IMR-90 (cell line): ENCODE results near the gene PCGF3. TPM values are rescaled to one million over a fixed set of nuclear protein-coding genes. Genes with fewer than 3 reads are reported as not detected.

Source experiments
- ATAC-seq: fragments of 200-7000 bp; cut with Tn5 transposase; 2 replicates; pipeline ENCODE4 v1.9.1; 2020; ENCODE audit warnings: low read depth, mild to moderate bottlenecking, moderate library complexity
- BruUV-seq: library from RNA; stranded (reverse); fragments of 400-500 nt; replicated peaks from 2 replicates; lab custom pipeline; 2021; lab: Mats Ljungman, UMichigan
- CTCF ChIA-PET: fragments of 300-600 bp; formaldehyde crosslinking; extraction: SDS; loops from one replicate; lab custom pipeline; 2021; ENCODE audit warnings: antibody characterized with exemption; lab: Yijun Ruan, JAX
- POLR2A ChIA-PET: fragments of 300-600 bp; sonication (Branson Sonifier 250); formaldehyde crosslinking; loops from one replicate; lab custom pipeline; 2022; ENCODE audit warnings: antibody characterized with exemption; ENCODE audit not compliant: unreplicated experiment; lab: Charles Lee
- DNase-seq: peaks from one replicate; pipeline ENCODE4 v3.0.0; 2013
- H2AFZ ChIP-seq: replicated peaks from 2 replicates; pipeline ENCODE3; 2013; ENCODE audit warnings: low read length, mild to moderate bottlenecking; ENCODE audit not compliant: poor library complexity
- H2AK5ac ChIP-seq: 2 replicates; pipeline ENCODE4 v1.6.1; 2013; ENCODE audit warnings: low read depth, low read length, inconsistent platforms
- H2AK9ac ChIP-seq: replicated peaks from 2 replicates; pipeline ENCODE3; 2013; ENCODE audit warnings: mild to moderate bottlenecking, low read depth, low read length, moderate library complexity; ENCODE audit not compliant: poor library complexity
- H2BK120ac ChIP-seq: 2 replicates; pipeline ENCODE4 v1.6.1; 2013; ENCODE audit warnings: low read depth, low read length, inconsistent platforms
- H2BK15ac ChIP-seq: 3 replicates; pipeline ENCODE4 v1.6.1; 2013; ENCODE audit warnings: low read depth, low read length, inconsistent platforms
- H2BK20ac ChIP-seq: 2 replicates; pipeline ENCODE4 v1.6.1; 2013; ENCODE audit warnings: low read depth, mild to moderate bottlenecking, inconsistent platforms, low read length, moderate library complexity
- H2BK5ac ChIP-seq: 2 replicates; pipeline ENCODE4 v1.6.1; 2013; ENCODE audit warnings: mild to moderate bottlenecking, low read depth, low read length, inconsistent platforms; ENCODE audit not compliant: poor library complexity, severe bottlenecking
- H3K14ac ChIP-seq: replicated peaks from 2 replicates; pipeline ENCODE4 v1.6.1; 2013; ENCODE audit warnings: low read depth, low read length, inconsistent platforms
- H3K18ac ChIP-seq: 2 replicates; pipeline ENCODE4 v1.6.1; 2013; ENCODE audit warnings: low read depth, low read length, control low read depth
- H3K23ac ChIP-seq: 2 replicates; pipeline ENCODE4 v1.6.1; 2013; ENCODE audit warnings: low read depth, low read length, inconsistent platforms
- H3K27ac ChIP-seq: 2 replicates; pipeline ENCODE4 v1.5.1; 2013; ENCODE audit warnings: mild to moderate bottlenecking, control low read depth, low read length; ENCODE audit not compliant: insufficient read depth
- H3K27me3 ChIP-seq: 2 replicates; pipeline ENCODE4 v1.6.1; 2013; ENCODE audit warnings: low read length; ENCODE audit not compliant: control insufficient read depth, insufficient read depth
- H3K36me3 ChIP-seq: 2 replicates; pipeline ENCODE4 v1.6.1; 2013; ENCODE audit warnings: low read length, mixed read lengths; ENCODE audit not compliant: control insufficient read depth, insufficient read depth
- H3K4ac ChIP-seq: 2 replicates; pipeline ENCODE4 v1.6.1; 2013; ENCODE audit warnings: low read depth, low read length, inconsistent platforms
- H3K4me1 ChIP-seq: 2 replicates; pipeline ENCODE4 v1.6.1; 2013; ENCODE audit warnings: low read length, mixed read lengths; ENCODE audit not compliant: control insufficient read depth, insufficient read depth
- H3K4me2 ChIP-seq: 2 replicates; pipeline ENCODE4 v1.6.1; 2013; ENCODE audit warnings: low read depth, mild to moderate bottlenecking, control low read depth, low read length, moderate library complexity
- H3K4me3 ChIP-seq: 2 replicates; pipeline ENCODE4 v1.5.1; 2013; ENCODE audit warnings: low read depth, mild to moderate bottlenecking, control low read depth, low read length, moderate library complexity; ENCODE audit not compliant: insufficient read depth
- H3K56ac ChIP-seq: 2 replicates; pipeline ENCODE4 v1.6.1; 2013; ENCODE audit warnings: low read length, inconsistent platforms; ENCODE audit not compliant: insufficient read depth; ENCODE audit errors: extremely low read depth
- H3K79me1 ChIP-seq, 2 experiments: 2 replicates each; pipeline ENCODE4 v1.6.1; 2013; ENCODE audit warnings: low read length in 2 of 2, inconsistent platforms in 1 of 2, low read depth in 1 of 2
- H3K9ac ChIP-seq: 2 replicates; pipeline ENCODE4 v1.6.1; 2013; ENCODE audit warnings: low read depth, low read length, control low read depth
- H3K9me1 ChIP-seq: 2 replicates; pipeline ENCODE4 v1.6.1; 2013; ENCODE audit warnings: low read length, inconsistent platforms; ENCODE audit not compliant: insufficient read depth
- H3K9me3 ChIP-seq: 2 replicates; pipeline ENCODE4 v1.6.1; 2013; ENCODE audit warnings: low read length; ENCODE audit not compliant: control insufficient read depth, insufficient read depth
- H4K20me1 ChIP-seq: 2 replicates; pipeline ENCODE4 v1.6.1; 2013; ENCODE audit warnings: low read length, inconsistent platforms; ENCODE audit not compliant: insufficient read depth
- H4K5ac ChIP-seq: 2 replicates; pipeline ENCODE4 v1.6.1; 2013; ENCODE audit warnings: mild to moderate bottlenecking, low read depth, low read length, control low read depth
- H4K8ac ChIP-seq, 2 experiments: 2 replicates each; pipeline ENCODE4 v1.6.1; 2013; ENCODE audit warnings: low read depth in 2 of 2, low read length in 2 of 2, control low read depth in 1 of 2, inconsistent platforms in 1 of 2
- H4K91ac ChIP-seq: 2 replicates; pipeline ENCODE4 v1.6.1; 2013; ENCODE audit warnings: low read depth, low read length, inconsistent platforms; ENCODE audit not compliant: insufficient read depth
- BHLHE40 ChIP-seq: fragments of 150-350 bp; IDR thresholded peaks from 2 replicates; pipeline ENCODE4 v1.6.1; 2016; ENCODE audit warnings: mild to moderate bottlenecking, low read depth, low read length
- CHD1 ChIP-seq: IDR thresholded peaks from 2 replicates; pipeline ENCODE4 v1.6.1; 2012; ENCODE audit warnings: low read depth, low read length, improper control_type of control experiment
- ELK1 ChIP-seq: fragments of 150-350 bp; IDR thresholded peaks from 2 replicates; pipeline ENCODE4 v1.6.1; 2016; ENCODE audit warnings: low read depth, mild to moderate bottlenecking, low read length, moderate library complexity, borderline replicate concordance
- FOS ChIP-seq: fragments of 150-350 bp; IDR thresholded peaks from 2 replicates; pipeline ENCODE4 v1.6.1; 2016; ENCODE audit warnings: low read depth, low read length
- MAFK ChIP-seq: IDR thresholded peaks from 2 replicates; pipeline ENCODE4 v1.6.1; 2012; ENCODE audit warnings: low read depth, low read length, improper control_type of control experiment
- NFE2L2 ChIP-seq: fragments of 150-350 bp; IDR thresholded peaks from 2 replicates; pipeline ENCODE4 v1.6.1; 2016; ENCODE audit warnings: low read depth, mild to moderate bottlenecking, low read length
- RAD21 ChIP-seq: IDR thresholded peaks from 2 replicates; pipeline ENCODE4 v1.6.1; 2012; ENCODE audit warnings: low read length, improper control_type of control experiment
- RCOR1 ChIP-seq: IDR thresholded peaks from 2 replicates; pipeline ENCODE4 v1.6.1; 2012; ENCODE audit warnings: mild to moderate bottlenecking, low read length, improper control_type of control experiment; ENCODE audit not compliant: insufficient replicate concordance
- RFX5 ChIP-seq: IDR thresholded peaks from 2 replicates; pipeline ENCODE4 v1.8.0; 2012; ENCODE audit warnings: low read depth, mild to moderate bottlenecking, low read length, moderate library complexity
- WGBS, 2 experiments: methylation state at CpG; one replicate each; pipeline versions ENCODE4 v1.1.5 to v1.1.7; 2013; ENCODE audit warnings: missing lambda C conversion rate in 2 of 2; ENCODE audit not compliant: insufficient read length in 1 of 2; ENCODE audit errors: extremely low coverage in 2 of 2; 5-methylcytosine and 5-hydroxymethylcytosine counted together
- dilution Hi-C: fragments of 300-500 bp; cut with HindIII; formaldehyde crosslinking; loops from one replicate; pipeline ENCODE4 v1.14.3; 2018; ENCODE audit warnings: low sequenced_read_pairs; ENCODE audit not compliant: unreplicated experiment
- in situ Hi-C: fragments of 300-500 bp; cut with MboI; formaldehyde crosslinking; loops from 3 replicates; pipeline ENCODE4 v1.14.3; 2019; ENCODE audit warnings: low sequenced_read_pairs, inconsistent platforms, mixed read lengths
- intact Hi-C: fragments of 100-400 bp; cut with micrococcal nuclease; formaldehyde crosslinking; loops from 2 replicates; pipeline ENCODE4 v1.10.0; 2022
- polyA plus RNA-seq, 3 experiments: library from polyadenylated mRNA; depleted of rRNA; stranded (reverse); fragments of >200 nt; gene quantifications; 2 replicates each; pipeline ENCODE4 v1.2.3, GENCODE V29; 2012; ENCODE audit warnings: low replicate concordance in 1 of 3
- total RNA-seq: library from RNA; depleted of rRNA; stranded (reverse); fragments of >200 nt; gene quantifications from 2 replicates; pipeline ENCODE4 v1.2.3, GENCODE V29; 2012
- TF ChIP-seq, protein P1 (sequence below): fragments of 150-350 bp; IDR thresholded peaks from 2 replicates; pipeline ENCODE4 v1.6.1; 2017; ENCODE audit warnings: mild to moderate bottlenecking, antibody characterized with exemption, low read length, low read depth
- TF ChIP-seq, protein P2 (sequence below): conservative IDR thresholded peaks from 2 replicates; pipeline ENCODE4 v1.5.1; 2012; ENCODE audit warnings: mild to moderate bottlenecking, low read depth, low read length, improper control_type of control experiment

The PCGF3 gene
- total and polyA plus RNA-seq, 2 of the 4 experiments (the other 2 are of a cell fraction) = 40.0 to 55.3 TPM

DNA sequence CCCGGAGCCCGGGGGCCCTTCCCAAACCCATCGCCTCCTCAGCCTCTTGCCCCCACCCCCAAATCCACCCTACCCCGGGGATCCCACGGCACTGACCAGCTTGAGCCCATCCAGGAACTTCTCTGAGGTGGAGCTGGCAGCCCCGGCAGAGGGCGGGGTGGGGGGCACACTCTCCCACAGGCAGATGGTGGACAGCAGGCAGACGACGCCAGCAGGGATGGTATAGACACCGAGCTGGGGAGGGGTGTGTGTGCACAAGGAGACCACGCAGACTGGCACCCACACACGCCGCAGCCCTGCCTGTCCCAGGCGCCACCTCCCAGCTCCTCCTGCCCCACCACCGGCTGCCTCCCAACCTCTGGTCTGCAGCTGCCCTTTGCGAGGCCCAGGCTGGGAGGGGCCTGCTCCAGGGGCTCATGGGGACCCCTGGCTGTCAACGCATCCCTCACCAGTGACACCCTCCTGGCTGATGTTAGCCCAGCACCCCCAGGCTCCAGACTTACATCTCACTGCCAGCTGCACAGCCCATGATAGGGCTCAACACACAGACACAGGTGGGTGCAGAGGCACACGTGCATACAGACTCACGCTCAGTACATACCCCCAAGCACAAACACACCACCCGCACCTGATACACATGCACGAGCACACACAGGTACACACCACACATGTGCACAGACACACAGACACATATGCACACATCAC lies 20.9 kb upstream of the PCGF3 start:
- H3K79me1 ChIP-seq = peaks cover 0 to 4% of the 10 kb centered on the region in 2 experiments; a peak in 1 of 4 replicates
- 71% methylated on average over 10 of the region's 21 CpGs; no CpG with 5 or more reads in 1 of the 2 experiments for WGBS, 2 experiments
- no peak overlapping the region for H4K8ac ChIP-seq
- no peak overlapping the region for H2AK5ac ChIP-seq
- no peak overlapping the region for H4K5ac ChIP-seq
- no peak overlapping the region for H2BK120ac ChIP-seq
- no peak overlapping the region for H3K9ac ChIP-seq
- H3K27me3 ChIP-seq = no peaks in the 10 kb centered on the region
- H3K9me3 ChIP-seq = no peaks in the 10 kb centered on the region
- intact Hi-C loops = no loop called here
- H2AK9ac ChIP-seq = no peak overlapping the region
- peaks cover 15% of the 10 kb centered on the region for H3K4me1 ChIP-seq
- H4K20me1 ChIP-seq = no peaks in the 10 kb centered on the region
- in situ Hi-C loops = no loop called here
- no peak overlapping the region for H2BK20ac ChIP-seq
- H3K4me3 ChIP-seq = no peak overlapping the region
- no peak overlapping the region for H4K91ac ChIP-seq
- POLR2A ChIA-PET = no interaction called here
- H3K23ac ChIP-seq = no peak overlapping the region
- no peak overlapping the region for H2BK5ac ChIP-seq
- H3K27ac ChIP-seq = no peak overlapping the region
- CTCF ChIA-PET = no interaction called here
- peaks cover 9% of the 10 kb centered on the region for H3K9me1 ChIP-seq
- H3K4ac ChIP-seq = no peak overlapping the region
- DNase-seq = no peak
- H2AFZ ChIP-seq = no peak overlapping the region
- no peak overlapping the region for H2BK15ac ChIP-seq
- no TSS peak for BruUV-seq
- TF ChIP-seq BHLHE40 (no peak), NFE2L2 (no peak), RCOR1 (no peak), CHD1 (no peak), ELK1 (no peak), RAD21 (no peak), FOS (no peak), RFX5 (no peak), MAFK (no peak)
- TF ChIP-seq, protein P1, sequence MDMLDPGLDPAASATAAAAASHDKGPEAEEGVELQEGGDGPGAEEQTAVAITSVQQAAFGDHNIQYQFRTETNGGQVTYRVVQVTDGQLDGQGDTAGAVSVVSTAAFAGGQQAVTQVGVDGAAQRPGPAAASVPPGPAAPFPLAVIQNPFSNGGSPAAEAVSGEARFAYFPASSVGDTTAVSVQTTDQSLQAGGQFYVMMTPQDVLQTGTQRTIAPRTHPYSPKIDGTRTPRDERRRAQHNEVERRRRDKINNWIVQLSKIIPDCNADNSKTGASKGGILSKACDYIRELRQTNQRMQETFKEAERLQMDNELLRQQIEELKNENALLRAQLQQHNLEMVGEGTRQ = no peak
- TF ChIP-seq, protein P2, sequence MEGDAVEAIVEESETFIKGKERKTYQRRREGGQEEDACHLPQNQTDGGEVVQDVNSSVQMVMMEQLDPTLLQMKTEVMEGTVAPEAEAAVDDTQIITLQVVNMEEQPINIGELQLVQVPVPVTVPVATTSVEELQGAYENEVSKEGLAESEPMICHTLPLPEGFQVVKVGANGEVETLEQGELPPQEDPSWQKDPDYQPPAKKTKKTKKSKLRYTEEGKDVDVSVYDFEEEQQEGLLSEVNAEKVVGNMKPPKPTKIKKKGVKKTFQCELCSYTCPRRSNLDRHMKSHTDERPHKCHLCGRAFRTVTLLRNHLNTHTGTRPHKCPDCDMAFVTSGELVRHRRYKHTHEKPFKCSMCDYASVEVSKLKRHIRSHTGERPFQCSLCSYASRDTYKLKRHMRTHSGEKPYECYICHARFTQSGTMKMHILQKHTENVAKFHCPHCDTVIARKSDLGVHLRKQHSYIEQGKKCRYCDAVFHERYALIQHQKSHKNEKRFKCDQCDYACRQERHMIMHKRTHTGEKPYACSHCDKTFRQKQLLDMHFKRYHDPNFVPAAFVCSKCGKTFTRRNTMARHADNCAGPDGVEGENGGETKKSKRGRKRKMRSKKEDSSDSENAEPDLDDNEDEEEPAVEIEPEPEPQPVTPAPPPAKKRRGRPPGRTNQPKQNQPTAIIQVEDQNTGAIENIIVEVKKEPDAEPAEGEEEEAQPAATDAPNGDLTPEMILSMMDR = no peak
- no peaks in the 10 kb centered on the region for H3K36me3 ChIP-seq
- no peak overlapping the region for H3K14ac ChIP-seq
- H3K56ac ChIP-seq = no peak overlapping the region
- H3K18ac ChIP-seq = no peak overlapping the region
- no peak for ATAC-seq
- no peak overlapping the region for H3K4me2 ChIP-seq
- dilution Hi-C loops = no loop called here
